ENCODE measurements around the gene HIBADH.

The HIBADH gene

GRCh38 chr7:27627146-27627545, 35.5 kb downstream of the HIBADH start:
- DNase-seq (ENCODE audit: low read depth) = no peak
- no peak overlapping the region for H3K4me3 ChIP-seq (ENCODE audit: low read length)
- no peak for TF ChIP-seq CTCF (conservative IDR thresholded peaks at IDR 0.05; ENCODE audit: low read length)

GRCh38 chr7:27619492-27619891, 43.2 kb downstream of the HIBADH start:
- TF ChIP-seq CTCF (conservative IDR thresholded peaks at IDR 0.05; ENCODE audit: low read length) = no peak
- H3K4me3 ChIP-seq (ENCODE audit: low read length) = no peak overlapping the region
- no peak for DNase-seq (ENCODE audit: low read depth)

GRCh38 chr7:27617651-27618381, 44.9 kb downstream of the HIBADH start:
- DNase-seq (ENCODE audit: low read depth) = no peak
- no peak for TF ChIP-seq CTCF (conservative IDR thresholded peaks at IDR 0.05; ENCODE audit: low read length)
- H3K4me3 ChIP-seq (ENCODE audit: low read length) = no peak overlapping the region

- TF ChIP-seq CTCF (conservative IDR thresholded peaks at IDR 0.05; ENCODE audit: low read length) = no peak
- no peak for DNase-seq (ENCODE audit: low read depth)
- H3K4me3 ChIP-seq (ENCODE audit: low read length) = no peak overlapping the region
These were observed 45.7 kb downstream of the HIBADH start for GRCh38 chr7:27616914-27617548.

GRCh38 chr7:27616186-27616491, 46.5 kb downstream of the HIBADH start:
- no peak overlapping the region for H3K4me3 ChIP-seq (ENCODE audit: low read length)
- TF ChIP-seq CTCF (conservative IDR thresholded peaks at IDR 0.05; ENCODE audit: low read length) = no peak
- DNase-seq (ENCODE audit: low read depth) = no peak

GRCh38 chr7:27615420-27616185, 47.1 kb downstream of the HIBADH start:
- TF ChIP-seq CTCF (conservative IDR thresholded peaks at IDR 0.05; ENCODE audit: low read length) = no peak
- H3K4me3 ChIP-seq (ENCODE audit: low read length) = no peak overlapping the region
- no peak for DNase-seq (ENCODE audit: low read depth)
